Measurements from ENCODE around the gene ROM1.

GRCh38 chr11:62588966-62589637 lies 24.0 kb upstream of the ROM1 start:
- TF ChIP-seq CTCF (IDR thresholded peaks at IDR 0.05): no peak
- TF ChIP-seq POLR2A (IDR thresholded peaks at IDR 0.05): no peak

All from body of pancreas (tissue), 4 donors.